ENCODE results near the gene ACSS2. TPM values are rescaled to one million over a fixed set of nuclear protein-coding genes. Genes with fewer than 3 reads are reported as not detected.
A peak's percentile ranks its signal among the peaks of the same experiment; 100 is the strongest.

Gene ACSS2
- total and polyA plus RNA-seq, 11 donors: 72.6 to 117 (median 99.7) TPM

GRCh38 chr20:34967421-34967820, 91.0 kb downstream of the ACSS2 start:
- Histone ChIP-seq H3K27ac (no peak overlapping the region), H3K4me1 (peaks cover 0 to 27% (median 7%) of the 10 kb centered on the region in 12 donors), H3K27me3 (no peaks in the 10 kb centered on the region), H3K36me3 (no peaks in the 10 kb centered on the region), H3K4me3 (no peak overlapping the region), H3K9me3 (no peaks in the 10 kb centered on the region)
- intact Hi-C loops (cut with DNase I): loop anchor here in 1 of 10 donors (5.0 kb wide), 1 partner anchor 40 kb away; no protein-coding TSS in a partner anchor
- 86 to 89% (median 87%) methylated on average over 5 of the region's 5 CpGs for WGBS, 4 donors
- DNase-seq (no peak), ATAC-seq (no peak)
- TF ChIP-seq POLR2A (IDR thresholded peaks at IDR 0.05) (no peak), CTCF (IDR thresholded peaks at IDR 0.05) (no peak)

GRCh38 chr20:34968042-34968775, 91.8 kb downstream of the ACSS2 start:
- WGBS, 4 donors: 51 to 61% (median 58%) methylated on average over 7 of the region's 7 CpGs
- DNase-seq: no peak
- Histone ChIP-seq H3K9me3 (no peaks in the 10 kb centered on the region), H3K4me3 (no peak overlapping the region), H3K27me3 (no peaks in the 10 kb centered on the region), H3K27ac (peak overlapping the region in 8 of 12 donors; percentile 55 to 84 (median 74)), H3K4me1 (peaks cover 0 to 27% (median 7%) of the 10 kb centered on the region in 12 donors), H3K36me3 (no peaks in the 10 kb centered on the region)
- intact Hi-C loops (cut with DNase I): loop anchor here in 1 of 10 donors (5.0 kb wide), 1 partner anchor 39 kb away; no protein-coding TSS in a partner anchor
- TF ChIP-seq CTCF (IDR thresholded peaks at IDR 0.05) (no peak), POLR2A (IDR thresholded peaks at IDR 0.05) (no peak)
- ATAC-seq: no peak

DNA sequence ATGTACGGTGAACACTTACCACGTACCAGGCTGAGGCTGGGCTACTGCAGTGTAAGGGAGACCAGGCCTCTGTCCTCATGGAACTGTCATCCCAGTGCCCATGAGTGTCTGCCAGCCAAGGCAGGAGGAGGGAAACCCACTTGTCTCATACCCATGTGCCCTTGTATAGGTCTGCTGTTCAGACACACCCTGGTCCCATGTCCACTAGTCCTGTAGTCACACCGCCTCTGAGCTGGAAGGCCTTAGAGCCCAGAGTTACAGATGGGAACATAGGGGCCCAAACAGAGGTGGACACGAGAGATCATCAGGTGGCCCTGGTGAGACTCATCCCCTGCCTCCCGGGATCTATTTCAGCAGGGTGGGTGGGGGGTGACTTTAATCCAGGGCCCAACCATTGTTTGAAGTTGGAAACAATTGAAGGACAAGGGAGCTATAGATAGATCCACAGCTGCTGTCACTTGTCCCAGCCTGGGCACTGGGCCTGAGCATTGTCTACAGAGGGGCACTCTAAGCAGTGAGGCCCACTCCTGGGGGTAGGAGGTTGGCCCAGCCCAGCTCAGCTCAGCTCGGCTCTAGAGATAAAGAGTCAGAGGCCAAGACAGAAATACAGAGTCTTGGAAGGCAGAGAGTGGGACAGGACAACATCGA, 93.9 kb downstream of the ACSS2 start:
- TF ChIP-seq POLR2A (IDR thresholded peaks at IDR 0.05) (no peak), CTCF (IDR thresholded peaks at IDR 0.05) (no peak)
- H3K27ac ChIP-seq: peak overlapping the region in 4 of 12 donors; percentile 8 to 78 (median 66)
- no peaks in the 10 kb centered on the region for H3K27me3 ChIP-seq
- H3K4me3 ChIP-seq: no peak overlapping the region
- H3K4me1 ChIP-seq: peaks cover 0 to 27% (median 7%) of the 10 kb centered on the region in 12 donors
- no peaks in the 10 kb centered on the region for H3K9me3 ChIP-seq
- WGBS, 4 donors: 63 to 71% (median 69%) methylated on average over 6 to 7 of the region's 7 CpGs
- DNase-seq (no peak), ATAC-seq (peak in 2 of 4 donors; percentile 24 to 51)
- intact Hi-C loops (cut with DNase I): no loop called here
- no peaks in the 10 kb centered on the region for H3K36me3 ChIP-seq

DNA sequence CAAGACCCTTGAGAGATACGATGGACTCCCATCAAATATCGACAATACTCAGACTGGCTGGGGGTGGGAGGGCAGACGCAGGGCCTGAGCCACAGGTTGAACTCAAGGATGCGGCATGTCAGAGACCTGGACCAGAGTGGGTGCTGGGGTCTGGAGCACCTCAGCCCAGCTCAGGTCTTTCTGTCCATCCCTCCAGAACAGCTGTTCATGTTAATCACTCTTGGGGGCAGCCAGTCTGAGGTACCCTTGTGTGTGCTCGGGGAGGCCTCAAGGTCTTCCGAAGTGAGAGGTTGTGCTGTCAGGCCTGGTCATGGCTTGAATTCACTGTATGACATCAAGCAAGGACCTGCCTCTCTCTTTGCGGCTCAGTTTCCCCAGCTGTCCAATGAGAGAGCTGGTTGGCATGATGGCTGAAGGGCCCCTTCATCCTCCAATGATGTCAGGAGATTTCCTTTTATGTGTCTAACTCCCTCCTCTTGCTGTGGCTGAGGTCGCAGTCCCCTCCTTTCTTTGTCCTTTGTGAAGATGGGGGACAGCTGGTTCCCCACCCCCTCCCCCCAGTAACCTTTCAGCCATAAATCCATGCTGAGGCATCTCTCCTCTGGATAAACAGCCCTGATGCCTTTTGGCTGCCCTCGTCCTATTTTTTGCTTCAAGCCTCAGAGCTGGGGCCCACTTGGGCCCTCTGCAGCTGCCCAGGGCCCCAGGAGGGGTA, 94.6 kb downstream of the ACSS2 start:
- Histone ChIP-seq H3K4me1 (peaks cover 0 to 27% (median 7%) of the 10 kb centered on the region in 12 donors), H3K27ac (peak overlapping the region in 1 of 12 donors; percentile 78), H3K9me3 (no peaks in the 10 kb centered on the region), H3K27me3 (no peaks in the 10 kb centered on the region), H3K36me3 (no peaks in the 10 kb centered on the region), H3K4me3 (no peak overlapping the region)
- 92 to 95% (median 93%) methylated on average over 9 of the region's 9 CpGs for WGBS, 4 donors
- ATAC-seq (no peak), DNase-seq (no peak)
- TF ChIP-seq POLR2A (IDR thresholded peaks at IDR 0.05) (no peak), CTCF (IDR thresholded peaks at IDR 0.05) (no peak)
- intact Hi-C loops (cut with DNase I): no loop called here
